Measurements from ENCODE around the gene CNOT11. TPM values are rescaled to one million over a fixed set of nuclear protein-coding genes. Genes with fewer than 3 reads are reported as not detected.

Gene CNOT11
- total and polyA plus RNA-seq, 2 of the 8 experiments (the other 6 are each of a cell fraction or from before 2014, with no cell fraction given), result 41.5 to 54.6 TPM

GRCh38 chr2:101255501-101255900 lies 2.8 kb downstream of the CNOT11 start:
- Histone ChIP-seq H3K23ac (ENCODE audit: insufficient read length) (no peak overlapping the region), H4K5ac (ENCODE audit: insufficient read length, low read depth, low read length) (no peak overlapping the region), H3K4me1 (replicated peaks in 1 of 4; ENCODE audit: control insufficient read depth in 3 of 4, insufficient read depth in 4 of 4, low read length in 3 of 4) (peaks cover 0 to 12% (median 8%) of the 10 kb centered on the region in 4 experiments; a peak in 4 of 7 replicates), H4K20me1 (replicated peaks in 1 of 2; ENCODE audit: control insufficient read depth in 1 of 2, insufficient read depth in 2 of 2, low read length in 2 of 2) (peaks cover 6 to 7% of the 10 kb centered on the region in 2 experiments), H3K36me3 (ENCODE audit: control insufficient read depth in 2 of 4, insufficient read depth in 4 of 4, low read length in 3 of 4) (peaks cover 0 to 13% (median 4%) of the 10 kb centered on the region in 4 experiments; a peak in 3 of 8 replicates), H3K4me2 (ENCODE audit: insufficient read depth in 1 of 2, low read depth in 2 of 2, low read length in 2 of 2) (no peak overlapping the region), H2BK20ac (ENCODE audit: low read length) (no peak overlapping the region), H3K9ac (replicated peaks in 1 of 4; ENCODE audit: extremely low read depth in 1 of 4, low read depth in 3 of 4, low read length in 3 of 4) (no peak overlapping the region), H3K56ac (replicated peaks; ENCODE audit: insufficient read length, low read depth, low read length) (no peak overlapping the region), H4K8ac (ENCODE audit: extremely low read depth, insufficient read depth, low read length) (no peak overlapping the region), H3K18ac (ENCODE audit: extremely low read depth, low read length) (no peak overlapping the region), H3K23me2 (ENCODE audit: low read depth, low read length) (peaks cover 4% of the 10 kb centered on the region), H3K27ac (ENCODE audit: low read depth, low read length) (no peak overlapping the region), H3K14ac (ENCODE audit: insufficient read length) (no peak overlapping the region), H2AFZ (ENCODE audit: low read length) (no peak overlapping the region), H3K9me3 (ENCODE audit: insufficient read depth in 2 of 2, low read depth in 1 of 2, low read length in 1 of 2) (no peaks in the 10 kb centered on the region), H3K79me2 (ENCODE audit: control insufficient read depth in 1 of 2, insufficient read depth in 2 of 2, low read length in 2 of 2) (peaks cover 9 to 34% of the 10 kb centered on the region in 2 experiments), H2AK5ac (ENCODE audit: low read depth, low read length) (no peak overlapping the region), H3K27me3 (replicated peaks in 1 of 4; ENCODE audit: control insufficient read depth in 3 of 4, extremely low read depth in 1 of 4, insufficient read depth in 3 of 4, low read length in 3 of 4) (no peaks in the 10 kb centered on the region), H3K4ac (replicated peaks; ENCODE audit: insufficient read length, low read depth, low read length) (no peak overlapping the region), H3K79me1 (ENCODE audit: low read depth, low read length) (peaks cover 6% of the 10 kb centered on the region), H2BK15ac (ENCODE audit: low read length) (no peak overlapping the region), H4K91ac (replicated peaks; ENCODE audit: insufficient read length, low read length) (no peak overlapping the region), H2BK120ac (replicated peaks; ENCODE audit: low read depth, low read length) (no peak overlapping the region), H2BK12ac (ENCODE audit: low read depth, low read length) (no peak overlapping the region), H2BK5ac (ENCODE audit: low read depth, low read length) (no peak overlapping the region), H3K4me3 (ENCODE audit: extremely low read depth in 1 of 4, insufficient read depth in 2 of 4, low read depth in 3 of 4, low read length in 4 of 4) (no peak overlapping the region)
- WGBS, 2 experiments (ENCODE audit: extremely low coverage in 1 of 2, insufficient coverage in 1 of 2, insufficient read length in 1 of 2, insufficient replicate concordance in 2 of 2, low coverage in 1 of 2, low lambda C conversion rate in 2 of 2, missing lambda C conversion rate in 1 of 2), result 78% methylated on average over 3 of the region's 3 CpGs; no CpG with 5 or more reads in 1 of the 2 experiments
- POLR2A ChIA-PET (ENCODE audit: partially characterized antibody), result interaction anchor here (1.3 kb wide), 1 partner anchor 250 kb away, joined by 3 read pairs; no protein-coding TSS in a partner anchor
- CTCF ChIA-PET (ENCODE audit: partially characterized antibody), result interaction anchor here (1.0 to 1.1 kb wide), 2 partner anchors 50 to 132 kb away, joined by 3 to 4 read pairs; partner anchors contain the start of gene CREG2
- DNase-seq (ENCODE audit: low read depth in 1 of 2, low spot score in 2 of 2), result no peak
- TF ChIP-seq CEBPB (IDR thresholded peaks at IDR 0.05; ENCODE audit: low read depth, low read length) (peak; percentile 50; the same call in 1 of the 2 replicates), CBX5 (IDR thresholded peaks at IDR 0.05; ENCODE audit: low read depth, low read length) (no peak)
- no peak for FAIRE-seq
